GM12874 (cell line): Measurements from ENCODE around the gene STON1.

ENCODE experiments used
- TF ChIP-seq, protein P1 (sequence below): IDR thresholded peaks from 2 replicates; pipeline ENCODE4 v1.5.1; 2011; ENCODE audit warnings: low read depth, mild to moderate bottlenecking, control low read depth, low read length, moderate library complexity; ENCODE audit not compliant: insufficient read depth

Gene STON1

DNA sequence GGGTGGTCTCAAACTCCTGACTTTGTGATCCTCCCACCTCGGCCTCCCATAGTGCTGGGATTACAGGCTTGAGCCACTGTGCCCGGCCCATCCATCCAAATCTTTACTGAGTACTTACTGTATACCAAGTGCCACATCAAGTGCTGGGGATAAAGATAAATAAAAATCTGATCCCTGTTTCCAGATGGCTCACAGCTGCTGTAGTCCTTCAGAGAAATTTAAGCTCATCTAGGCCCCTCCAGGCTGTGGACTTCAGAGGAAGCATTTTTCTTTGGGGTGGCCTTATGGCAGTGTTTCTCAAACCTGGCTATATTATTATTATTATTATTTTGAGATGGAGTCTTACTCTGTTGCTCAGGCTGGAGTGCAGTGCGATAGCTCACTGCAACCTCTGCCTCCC is 54.0 kb downstream of the STON1 start:
- TF ChIP-seq, protein P1, sequence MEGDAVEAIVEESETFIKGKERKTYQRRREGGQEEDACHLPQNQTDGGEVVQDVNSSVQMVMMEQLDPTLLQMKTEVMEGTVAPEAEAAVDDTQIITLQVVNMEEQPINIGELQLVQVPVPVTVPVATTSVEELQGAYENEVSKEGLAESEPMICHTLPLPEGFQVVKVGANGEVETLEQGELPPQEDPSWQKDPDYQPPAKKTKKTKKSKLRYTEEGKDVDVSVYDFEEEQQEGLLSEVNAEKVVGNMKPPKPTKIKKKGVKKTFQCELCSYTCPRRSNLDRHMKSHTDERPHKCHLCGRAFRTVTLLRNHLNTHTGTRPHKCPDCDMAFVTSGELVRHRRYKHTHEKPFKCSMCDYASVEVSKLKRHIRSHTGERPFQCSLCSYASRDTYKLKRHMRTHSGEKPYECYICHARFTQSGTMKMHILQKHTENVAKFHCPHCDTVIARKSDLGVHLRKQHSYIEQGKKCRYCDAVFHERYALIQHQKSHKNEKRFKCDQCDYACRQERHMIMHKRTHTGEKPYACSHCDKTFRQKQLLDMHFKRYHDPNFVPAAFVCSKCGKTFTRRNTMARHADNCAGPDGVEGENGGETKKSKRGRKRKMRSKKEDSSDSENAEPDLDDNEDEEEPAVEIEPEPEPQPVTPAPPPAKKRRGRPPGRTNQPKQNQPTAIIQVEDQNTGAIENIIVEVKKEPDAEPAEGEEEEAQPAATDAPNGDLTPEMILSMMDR, result no peak

DNA sequence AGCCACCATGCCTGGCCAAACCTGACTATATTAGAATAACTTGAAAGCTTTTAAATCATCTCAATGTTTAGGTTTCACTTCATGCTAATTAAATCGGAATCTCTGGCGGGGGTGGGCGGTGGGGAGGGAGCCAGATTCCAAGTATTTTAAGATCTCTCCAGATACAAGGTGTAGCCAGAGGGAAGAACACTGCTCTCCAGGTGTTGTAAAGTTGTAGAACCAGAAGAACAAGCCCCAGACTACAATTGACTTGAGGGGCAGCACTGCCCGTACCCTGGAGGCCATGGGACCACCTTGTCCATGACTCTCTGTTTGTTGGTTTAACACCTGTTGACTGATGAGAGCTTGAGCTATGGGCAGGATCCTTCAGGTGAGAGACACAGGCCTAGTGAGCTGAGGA is 54.6 kb downstream of the STON1 start:
- TF ChIP-seq, protein P1, result no peak

DNA sequence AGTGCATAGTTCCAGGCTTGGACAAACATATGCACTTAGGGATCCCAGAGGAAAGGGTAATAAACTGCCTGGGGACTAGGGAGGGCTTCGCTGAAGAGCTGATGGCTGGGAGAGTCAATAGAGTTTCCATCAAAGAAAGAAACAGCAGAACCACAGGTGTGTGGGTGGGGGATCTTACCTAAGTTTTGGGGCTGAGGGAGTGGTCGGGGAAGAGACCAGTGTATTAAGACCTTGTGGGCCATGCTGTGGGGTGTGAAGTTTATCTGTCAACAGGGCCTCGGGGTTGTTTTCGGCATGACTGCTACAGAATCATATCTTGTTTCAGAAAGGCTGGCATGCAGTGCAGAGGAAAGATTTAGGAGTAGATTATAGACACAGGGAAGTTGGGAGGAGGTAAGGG is 56.5 kb downstream of the STON1 start:
- TF ChIP-seq, protein P1, result no peak

DNA sequence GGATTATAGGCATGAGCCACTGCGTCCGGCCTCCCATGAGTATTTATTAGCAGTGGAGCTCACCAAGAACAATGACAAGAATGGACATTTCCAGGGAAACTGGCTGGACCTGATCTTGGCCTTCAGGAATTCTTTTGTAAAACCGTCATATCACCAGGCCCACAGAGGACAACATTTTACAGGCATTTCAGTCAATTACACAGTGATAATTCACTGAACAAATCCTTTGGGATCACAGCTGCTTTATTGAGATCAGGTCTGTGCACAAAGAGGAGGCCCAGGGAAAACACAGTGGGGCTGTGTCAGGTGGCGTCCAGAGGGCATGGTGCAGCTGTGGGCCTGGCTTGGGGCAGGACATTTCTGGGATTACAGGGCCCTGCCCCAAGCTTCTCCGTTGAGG is 57.6 kb downstream of the STON1 start:
- TF ChIP-seq, protein P1, result no peak

DNA sequence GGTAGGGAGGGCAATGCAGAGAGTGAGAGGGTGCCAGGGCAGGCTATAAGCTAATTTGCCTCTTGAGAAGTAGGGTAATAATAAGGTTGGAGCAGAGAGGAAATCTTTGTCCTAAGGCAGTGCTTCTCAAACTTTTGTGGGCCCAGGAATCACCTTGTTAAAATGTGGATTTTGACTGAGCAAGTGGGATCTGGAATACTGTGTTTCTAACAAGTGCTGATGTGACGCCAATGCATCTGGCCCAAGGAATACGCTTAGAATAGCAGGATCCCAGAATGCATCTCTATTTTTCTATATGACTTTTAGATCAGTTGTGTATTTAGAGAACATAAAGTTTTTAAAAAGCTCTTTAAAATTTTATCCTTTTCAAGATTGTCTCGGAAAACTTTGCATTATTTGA is 58.0 kb downstream of the STON1 start:
- TF ChIP-seq, protein P1, result no peak

DNA sequence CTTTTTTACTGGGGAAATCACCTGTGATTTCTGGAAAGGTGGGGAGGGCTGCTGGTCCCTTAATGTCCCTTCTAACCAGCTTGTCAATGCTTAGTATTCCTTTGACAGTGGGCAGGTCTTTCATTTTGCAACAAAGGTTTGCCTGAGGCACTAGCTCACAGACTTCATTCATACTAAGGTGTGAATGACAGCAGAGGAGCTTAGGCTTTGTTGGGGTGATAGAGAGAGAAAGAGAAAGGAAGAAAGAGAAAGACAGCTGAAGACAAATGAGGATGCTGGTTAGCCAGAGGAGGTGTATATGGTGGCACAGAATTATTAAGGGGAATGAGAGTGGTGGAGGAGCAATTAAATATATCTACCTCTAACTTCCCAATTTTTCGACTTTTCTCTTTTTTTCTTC is 58.8 kb downstream of the STON1 start:
- TF ChIP-seq, protein P1, result no peak

DNA sequence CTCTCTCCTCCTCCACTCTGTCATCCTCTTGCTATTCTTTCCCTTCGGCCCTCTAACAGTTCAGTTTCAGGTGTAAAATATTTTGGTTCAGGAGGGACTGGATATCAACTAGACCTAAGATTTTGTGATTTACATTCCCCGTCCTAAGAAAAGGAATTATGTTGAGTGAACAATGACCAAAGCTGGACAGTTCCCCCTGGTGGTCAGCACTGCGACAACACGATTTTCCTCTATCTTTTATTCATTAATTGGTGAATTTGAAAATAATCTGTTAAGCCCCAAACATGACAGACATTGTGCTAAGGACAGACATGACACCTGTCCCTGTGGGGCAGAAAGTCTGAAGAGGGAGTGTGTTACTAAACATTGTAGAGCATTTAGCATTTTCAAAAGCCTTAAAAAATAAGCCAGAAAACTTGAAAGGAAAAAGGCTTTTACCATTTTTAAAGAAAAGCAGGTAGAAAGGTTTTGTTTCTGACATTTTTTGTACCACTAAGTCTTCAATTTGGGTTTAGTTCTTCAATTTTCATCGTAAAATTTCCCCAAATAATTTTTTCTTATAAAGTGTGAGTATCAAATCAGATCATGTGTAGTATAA is 59.3 kb downstream of the STON1 start:
- TF ChIP-seq, protein P1, result peak; percentile 45
